Fibroblast of pulmonary artery (primary cell): ENCODE data around the gene UQCRHL.

ENCODE experiments used
- DNase-seq: peaks from one replicate; pipeline ENCODE4 v3.0.0-alpha.2; 2010; ENCODE audit warnings: low read depth
- H3K4me3 ChIP-seq: replicated peaks from 2 replicates; pipeline ENCODE4 v1.5.1; 2011; ENCODE audit warnings: low read depth, mild to moderate bottlenecking, control low read depth, low read length, moderate library complexity
- CTCF ChIP-seq: IDR thresholded peaks from 2 replicates; pipeline ENCODE4 v1.5.1; 2011; ENCODE audit warnings: mild to moderate bottlenecking, control low read depth, low read length, inconsistent platforms; ENCODE audit errors: missing control alignments

UQCRHL gene

GRCh38 chr1:15760520-15761211, 46.8 kb downstream of the UQCRHL start:
- peak overlapping the region; percentile 72 for H3K4me3 ChIP-seq
- DNase-seq = peak; percentile 94
- TF ChIP-seq CTCF = no peak

- no peak for DNase-seq
- H3K4me3 ChIP-seq = peak overlapping the region; percentile 72
- TF ChIP-seq CTCF = no peak
Measured at GRCh38 chr1:15758953-15759661, 48.3 kb downstream of the UQCRHL start.

- peak within 1 kb of the TSS; percentile 72 for H3K4me3 ChIP-seq
- peak; percentile 33 for DNase-seq
- TF ChIP-seq CTCF = no peak
Measured at GRCh38 chr1:15758343-15758931, 49.0 kb downstream of the UQCRHL start, which contains the start of gene FBLIM1. FBLIM1 (plus strand) TSS chr1:15758795; CDS start chr1:15764984, 6,189 bp downstream.

GRCh38 chr1:15757575-15758342, 49.7 kb downstream of the UQCRHL start:
- TF ChIP-seq CTCF = no peak
- H3K4me3 ChIP-seq = peak overlapping the region; percentile 72
- peak; percentile 45 for DNase-seq
